ENCODE results near the gene HSPB6.

HSPB6 gene

GRCh38 chr19:35746087-35746462 is 10.8 kb downstream of the HSPB6 start:
- DNase-seq (ENCODE audit: low spot score): no peak

GRCh38 chr19:35745328-35746086 is 11.3 kb downstream of the HSPB6 start, which contains the start of the genes PSENEN and U2AF1L4:
Gene PSENEN (plus strand): TSS chr19:35745651. CDS start chr19:35745931, 280 bp downstream.
Gene U2AF1L4 (minus strand): TSS chr19:35745418. CDS start chr19:35745391, 27 bp downstream.
- peak; percentile 100 for DNase-seq (ENCODE audit: low spot score)

DNA sequence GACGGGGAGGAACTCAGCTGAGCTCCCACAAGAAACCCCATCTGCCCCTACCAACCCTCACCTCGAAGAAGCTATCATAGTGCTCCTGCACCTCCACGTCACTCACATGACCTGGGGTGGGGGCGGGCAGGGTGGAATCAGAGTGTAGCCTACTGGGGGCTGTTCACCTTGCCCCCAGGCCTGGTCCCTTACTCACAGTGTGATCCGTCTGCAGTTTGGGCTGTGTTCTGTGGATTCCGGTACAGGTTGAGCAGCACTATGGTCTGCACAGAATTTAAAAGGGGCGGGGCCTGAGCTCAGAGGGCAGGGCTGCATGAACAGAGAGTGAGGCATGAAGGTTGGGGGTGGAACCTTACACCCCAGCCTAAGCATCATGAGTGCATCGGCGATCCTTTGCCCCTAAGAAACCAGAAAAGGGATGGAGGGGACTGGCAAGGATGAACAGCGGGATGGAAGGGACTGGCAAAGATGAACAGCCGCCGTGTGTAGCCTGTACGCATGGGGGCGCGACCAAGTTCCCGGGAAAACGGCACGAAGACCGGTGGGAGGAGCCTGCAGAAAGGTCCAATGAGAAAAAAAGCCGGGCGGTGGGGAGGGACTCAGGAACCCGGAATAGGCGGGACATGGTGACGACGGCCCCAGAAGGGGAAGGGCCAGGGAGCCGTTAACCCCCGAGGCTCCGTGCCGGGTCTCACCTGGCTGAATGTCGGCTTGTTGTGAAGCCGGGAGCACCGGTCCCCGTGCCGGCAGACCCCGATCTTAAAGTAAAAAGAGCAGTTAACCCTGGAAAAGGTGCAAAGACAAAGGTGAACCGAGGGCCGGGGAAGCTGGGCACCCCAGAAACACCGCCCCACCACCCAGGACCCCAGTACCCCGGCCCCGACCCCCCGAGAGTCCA is 12.2 kb downstream of the HSPB6 start:
- peak; percentile 99 for DNase-seq (ENCODE audit: low spot score)

GRCh38 chr19:35743640-35744429 is 13.0 kb downstream of the HSPB6 start:
- DNase-seq (ENCODE audit: low spot score): no peak

DNA sequence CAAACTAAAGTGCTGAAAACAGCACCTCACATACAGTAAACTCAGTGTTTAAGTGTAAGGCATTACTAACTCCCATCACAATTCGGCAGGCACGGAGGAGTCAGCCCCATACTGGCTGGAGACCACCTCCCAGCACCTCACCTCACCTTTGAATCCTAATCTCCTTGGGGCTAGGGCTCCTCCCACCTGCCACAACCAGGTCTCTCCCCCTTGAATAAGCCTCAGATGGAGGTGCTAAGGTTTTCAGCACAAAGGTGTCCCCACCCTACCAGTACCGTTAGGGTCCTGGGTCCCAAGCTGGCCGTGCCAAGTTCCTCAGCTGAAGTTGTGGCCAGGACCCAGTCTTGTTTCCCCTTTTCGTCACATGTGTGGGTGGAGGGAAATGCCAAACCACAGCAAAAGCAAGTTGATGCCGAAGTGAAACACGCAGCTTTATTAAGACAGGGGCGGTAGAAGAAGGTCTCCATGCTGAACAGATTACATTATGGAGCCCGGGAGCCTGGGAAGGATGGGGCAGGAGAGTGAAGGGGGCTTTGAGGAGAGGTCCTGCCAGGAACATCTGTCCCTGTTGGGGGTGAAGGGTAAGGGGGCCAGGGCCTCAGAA is 14.6 kb downstream of the HSPB6 start, which contains the start of gene IGFLR1:
IGFLR1 (minus strand) TSS at position 332 of the 604 bp plus-strand sequence. CDS start 1,272 bp downstream, outside the sequence.
- DNase-seq (ENCODE audit: low spot score): no peak

DNA sequence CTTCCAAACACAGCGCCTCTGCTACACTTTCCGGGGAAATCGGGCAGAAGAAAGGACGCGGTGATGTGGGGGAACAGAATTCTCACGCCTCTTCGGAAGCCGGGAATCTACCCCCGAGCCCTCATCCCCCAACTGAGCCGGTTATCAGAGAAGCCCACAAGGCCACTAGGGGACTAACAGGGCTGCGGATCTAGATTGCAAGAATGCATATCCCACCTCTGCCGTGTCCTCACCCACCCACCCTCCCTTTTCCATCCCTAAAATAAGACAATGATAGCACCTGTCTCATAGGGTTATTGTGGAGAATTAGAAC is 15.7 kb downstream of the HSPB6 start:
- DNase-seq (ENCODE audit: low spot score): no peak

DNA sequence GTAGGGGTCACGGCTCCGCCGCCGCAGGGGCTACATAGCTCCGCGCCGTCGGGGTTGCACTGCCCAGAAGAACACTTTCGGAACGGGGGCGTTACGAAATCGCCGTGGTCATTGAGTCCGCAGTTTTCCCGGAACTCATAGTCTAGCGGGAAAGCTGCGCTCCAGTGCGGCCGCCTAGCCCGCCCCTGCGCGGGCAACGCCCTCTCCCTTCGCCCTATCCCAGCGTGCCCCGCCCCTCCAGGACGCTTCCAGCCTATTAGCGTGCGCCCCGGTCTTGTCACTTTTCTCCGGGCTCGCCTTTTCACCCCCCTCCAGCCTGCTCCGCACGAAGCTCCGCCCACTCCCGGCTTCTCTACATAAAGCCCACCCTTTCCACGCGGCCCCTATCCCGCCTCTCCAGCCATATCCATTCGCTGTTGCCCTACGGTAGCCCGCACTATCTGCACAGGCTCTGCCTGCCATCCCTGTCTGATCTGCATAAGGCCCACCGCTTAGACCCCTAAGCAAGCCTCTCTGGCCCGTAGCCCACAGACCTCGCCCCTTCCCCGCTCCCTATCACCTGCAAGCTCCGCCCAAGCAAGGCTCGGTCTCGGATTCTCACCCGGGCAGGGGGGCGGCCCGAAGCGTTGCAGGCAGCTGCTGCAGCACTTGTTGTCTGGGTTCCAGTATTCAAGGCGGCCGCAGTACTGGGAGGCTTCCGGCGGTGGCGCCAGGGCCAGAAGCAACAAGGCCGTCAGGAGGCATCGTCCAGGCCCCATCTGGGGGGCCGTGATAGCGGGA is 16.2 kb downstream of the HSPB6 start:
- DNase-seq (ENCODE audit: low spot score): peak; percentile 99

DNA sequence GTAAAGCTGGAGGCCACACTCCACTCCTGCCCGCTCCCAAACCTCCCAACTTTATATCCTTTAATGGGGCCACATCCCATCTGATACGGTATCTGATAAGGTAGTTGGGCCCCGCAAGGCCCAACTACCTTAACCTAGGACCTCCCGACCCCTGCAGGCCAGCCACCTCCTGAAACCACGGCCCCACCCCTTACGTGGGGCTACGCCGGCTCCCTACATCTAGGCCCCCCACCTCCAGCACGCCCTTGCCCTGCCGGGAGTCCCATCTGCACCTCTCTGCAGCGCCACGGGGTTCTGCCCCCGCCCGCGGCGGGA is 16.8 kb downstream of the HSPB6 start:
- DNase-seq (ENCODE audit: low spot score): no peak

- DNase-seq (ENCODE audit: low spot score): no peak
Observed at GRCh38 chr19:35739275-35740107, 17.3 kb downstream of the HSPB6 start.

- DNase-seq (ENCODE audit: low spot score): no peak
Observed at GRCh38 chr19:35738887-35739229, 18.0 kb downstream of the HSPB6 start.

DNA sequence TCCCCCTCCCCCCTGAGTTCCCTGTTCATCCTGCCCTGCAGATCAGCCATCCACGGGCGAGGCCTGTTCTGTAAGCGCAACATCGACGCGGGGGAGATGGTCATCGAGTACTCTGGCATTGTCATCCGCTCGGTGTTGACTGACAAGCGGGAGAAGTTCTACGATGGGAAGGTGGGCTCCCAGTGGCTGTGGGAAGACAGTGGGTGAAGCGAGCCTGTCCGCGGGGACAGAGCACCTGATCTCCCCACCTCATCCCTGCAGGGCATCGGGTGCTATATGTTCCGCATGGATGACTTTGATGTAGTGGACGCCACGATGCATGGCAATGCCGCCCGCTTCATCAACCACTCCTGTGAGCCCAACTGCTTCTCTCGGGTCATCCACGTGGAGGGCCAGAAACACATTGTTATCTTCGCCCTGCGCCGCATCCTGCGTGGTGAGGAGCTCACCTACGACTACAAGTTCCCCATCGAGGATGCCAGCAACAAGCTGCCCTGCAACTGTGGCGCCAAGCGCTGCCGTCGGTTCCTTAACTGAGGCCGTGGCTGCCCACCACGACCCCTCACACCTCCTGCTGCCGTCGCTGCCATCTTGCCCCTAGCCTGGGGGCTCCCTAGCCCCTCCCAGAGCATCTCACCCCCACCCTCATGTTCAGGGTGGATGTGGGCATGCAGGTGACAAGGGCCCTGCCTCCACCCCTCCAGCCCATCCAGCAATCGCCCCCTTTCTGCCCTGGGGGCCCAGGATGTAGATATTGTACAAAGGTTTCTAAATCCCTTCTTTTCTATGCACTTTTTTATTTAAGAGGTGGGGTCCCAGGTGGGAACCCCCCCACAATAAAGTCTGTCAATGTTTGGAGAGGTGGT is 18.6 kb downstream of the HSPB6 start:
- no peak for DNase-seq (ENCODE audit: low spot score)

- DNase-seq (ENCODE audit: low spot score): no peak
Observed at GRCh38 chr19:35736913-35737886, 19.6 kb downstream of the HSPB6 start.

GRCh38 chr19:35734889-35735288 is 21.9 kb downstream of the HSPB6 start:
- no peak for DNase-seq (ENCODE audit: low spot score)

DNA sequence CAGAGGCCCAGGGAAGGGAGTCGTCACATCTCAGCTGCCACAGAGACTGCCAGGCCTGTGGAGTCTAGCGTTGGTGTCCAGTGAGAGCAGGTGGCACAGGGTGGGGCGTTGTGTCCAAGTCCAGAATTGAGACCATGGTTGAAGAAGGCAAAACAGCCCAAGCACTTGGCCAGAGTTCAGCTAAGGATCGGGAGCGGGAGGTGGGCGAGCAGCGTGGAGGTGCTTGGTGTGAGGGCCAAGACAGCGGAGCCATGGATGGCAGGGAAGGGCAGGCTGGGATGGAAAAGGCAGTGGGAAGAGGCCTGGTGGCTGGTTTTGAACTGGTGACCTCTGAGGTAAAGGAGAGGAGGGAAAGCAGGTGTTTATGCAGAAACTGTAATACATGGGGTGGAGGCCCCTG is 22.6 kb downstream of the HSPB6 start:
- no peak for DNase-seq (ENCODE audit: low spot score)

- no peak for DNase-seq (ENCODE audit: low spot score)
Observed at GRCh38 chr19:35733180-35734125, 23.4 kb downstream of the HSPB6 start.

DNA sequence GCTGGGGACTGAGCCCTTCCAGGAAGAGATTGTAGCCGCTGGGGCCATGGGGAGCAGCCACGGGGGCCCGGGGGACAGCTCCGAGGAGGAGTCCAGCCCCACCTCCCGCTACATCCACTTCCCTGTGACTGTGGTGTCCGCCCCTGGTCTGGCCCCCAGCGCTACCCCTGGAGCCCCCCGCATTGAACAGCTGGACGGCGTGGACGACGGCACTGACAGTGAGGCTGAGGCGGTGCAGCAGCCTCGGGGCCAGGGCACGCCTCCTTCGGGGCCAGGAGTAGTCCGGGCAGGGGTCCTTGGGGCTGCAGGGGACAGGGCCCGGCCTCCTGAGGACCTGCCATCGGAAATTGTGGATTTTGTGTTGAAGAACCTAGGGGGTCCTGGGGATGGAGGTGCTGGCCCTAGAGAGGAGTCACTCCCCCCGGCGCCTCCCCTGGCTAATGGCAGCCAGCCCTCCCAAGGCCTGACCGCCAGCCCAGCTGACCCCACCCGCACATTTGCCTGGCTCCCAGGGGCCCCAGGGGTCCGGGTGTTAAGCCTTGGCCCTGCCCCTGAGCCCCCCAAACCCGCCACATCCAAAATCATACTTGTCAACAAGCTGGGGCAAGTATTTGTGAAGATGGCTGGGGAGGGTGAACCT is 24.2 kb downstream of the HSPB6 start:
- no peak for DNase-seq (ENCODE audit: low spot score)

All from SW480 (cell line).